Measurements from ENCODE around the gene ACACA.

GRCh38 chr17:37087683-37088082, 319.0 kb downstream of the ACACA start:
- TF ChIP-seq CTCF (conservative IDR thresholded peaks at IDR 0.05; ENCODE audit: low read depth, low read length) (no peak), EZH2 (IDR thresholded peaks at IDR 0.05; ENCODE audit: low read length, unreplicated experiment) (no peak)
